Measurements from ENCODE around the gene SLC17A9. TPM values are rescaled to one million over a fixed set of nuclear protein-coding genes. Genes with fewer than 3 reads are reported as not detected.

SLC17A9 gene
- total RNA-seq, 1 experiment from 2014 or later, result 0.28 TPM

- no peak for ATAC-seq
- in situ Hi-C loops (cut with HindIII; ENCODE audit: low pct_unique_long_range_greater_than_20kb, low sequenced_read_pairs), result no loop called here
- DNase-seq (ENCODE audit: low read depth, low spot score), result no peak
- Histone ChIP-seq H3K4me1 (ENCODE audit: control insufficient read depth, insufficient read depth, low read length) (peaks cover 6% of the 10 kb centered on the region), H3K27ac (ENCODE audit: low read length) (no peak overlapping the region), H3K4me3 (ENCODE audit: low read depth in 2 of 2, low read length in 2 of 2) (no peak overlapping the region), H3K27me3 (ENCODE audit: control insufficient read depth, insufficient read depth, low read length) (no peaks in the 10 kb centered on the region), H3K9me3 (ENCODE audit: control insufficient read depth, insufficient read depth, low read depth, low read length) (peaks cover 8% of the 10 kb centered on the region), H3K36me3 (ENCODE audit: control insufficient read depth, insufficient read depth, low read length) (no peaks in the 10 kb centered on the region)
- ChIA-PET POLR2A (no interaction called here), CTCF (no interaction called here)
- intact Hi-C loops (cut with micrococcal nuclease; ENCODE audit: unreplicated experiment), result no loop called here
- TF ChIP-seq SIN3A (IDR thresholded peaks at IDR 0.05; ENCODE audit: borderline replicate concordance, insufficient read depth, low read depth, low read length) (no peak), CTCF (IDR thresholded peaks at IDR 0.05) (no peak), POLR2AphosphoS5 (IDR thresholded peaks at IDR 0.05; ENCODE audit: low read depth, low read length) (no peak), REST (IDR thresholded peaks at IDR 0.05; ENCODE audit: insufficient read depth in 1 of 2, low read depth in 2 of 2, low read length in 1 of 2) (no peak), TCF7L2 (IDR thresholded peaks at IDR 0.05; ENCODE audit: low read depth, low read length) (no peak)
- no TSS peak for BruUV-seq (replicated peaks)
These were observed 60.7 kb downstream of the SLC17A9 start for GRCh38 chr20:63013207-63013606.

- peaks cover 8% of the 10 kb centered on the region for H3K9me3 ChIP-seq (ENCODE audit: control insufficient read depth, insufficient read depth, low read depth, low read length)
- H3K4me1 ChIP-seq (ENCODE audit: control insufficient read depth, insufficient read depth, low read length), result peaks cover 6% of the 10 kb centered on the region
- POLR2A ChIA-PET, result interaction anchor here (0.5 kb wide), 1 partner anchor 10 kb away, joined by 6 read pairs; no protein-coding TSS in a partner anchor
- ATAC-seq (no peak), DNase-seq (ENCODE audit: low read depth, low spot score) (no peak)
- no TSS peak for BruUV-seq (replicated peaks)
- CTCF ChIA-PET, result interaction anchor here (0.7 kb wide), 1 partner anchor 206 kb away, joined by 6 read pairs; no protein-coding TSS in a partner anchor
- intact Hi-C loops (cut with micrococcal nuclease; ENCODE audit: unreplicated experiment) (no loop called here), in situ Hi-C loops (cut with HindIII; ENCODE audit: low pct_unique_long_range_greater_than_20kb, low sequenced_read_pairs) (no loop called here)
- H3K36me3 ChIP-seq (ENCODE audit: control insufficient read depth, insufficient read depth, low read length), result no peaks in the 10 kb centered on the region
- H3K27me3 ChIP-seq (ENCODE audit: control insufficient read depth, insufficient read depth, low read length), result no peaks in the 10 kb centered on the region
- TF ChIP-seq SIN3A (IDR thresholded peaks at IDR 0.05; ENCODE audit: borderline replicate concordance, insufficient read depth, low read depth, low read length) (no peak), TCF7L2 (IDR thresholded peaks at IDR 0.05; ENCODE audit: low read depth, low read length) (no peak), CTCF (IDR thresholded peaks at IDR 0.05) (no peak), REST (IDR thresholded peaks at IDR 0.05; ENCODE audit: insufficient read depth in 1 of 2, low read depth in 2 of 2, low read length in 1 of 2) (no peak), POLR2AphosphoS5 (IDR thresholded peaks at IDR 0.05; ENCODE audit: low read depth, low read length) (no peak)
- H3K27ac ChIP-seq (ENCODE audit: low read length), result no peak overlapping the region
- no peak overlapping the region for H3K4me3 ChIP-seq (ENCODE audit: low read depth in 2 of 2, low read length in 2 of 2)
These were observed 61.8 kb downstream of the SLC17A9 start for GRCh38 chr20:63014287-63014686.

Data from Panc1 (cell line).